Panc1 (cell line): ENCODE results near the gene EVI2A. TPM values are rescaled to one million over a fixed set of nuclear protein-coding genes. Genes with fewer than 3 reads are reported as not detected.

ENCODE experiments used
- ATAC-seq: fragments of 200-7000 bp; cut with Tn5 transposase; 2 replicates; pipeline ENCODE4 v1.9.1; 2020; ENCODE audit warnings: mild to moderate bottlenecking, moderate library complexity
- BruUV-seq: library from RNA; stranded (reverse); fragments of 400-500 nt; replicated peaks from 2 replicates; lab custom pipeline; 2021; lab: Mats Ljungman, UMichigan
- CTCF ChIA-PET: fragments of 300-600 bp; sonication (Branson Sonifier 250); formaldehyde crosslinking; loops from one replicate; lab custom pipeline; 2022; ENCODE audit warnings: antibody characterized with exemption; lab: Charles Lee
- POLR2A ChIA-PET: fragments of 300-600 bp; sonication (Branson Sonifier 250); formaldehyde crosslinking; loops from one replicate; lab custom pipeline; 2022; ENCODE audit warnings: antibody characterized with exemption; lab: Charles Lee
- DNase-seq: peaks from one replicate; pipeline ENCODE4 v3.0.0-alpha.2; 2010; ENCODE audit warnings: low read depth, low spot score
- H3K27ac ChIP-seq: 2 replicates; pipeline ENCODE4 v1.5.1; 2011; ENCODE audit warnings: mild to moderate bottlenecking, low read length, inconsistent platforms
- H3K27me3 ChIP-seq: fragments of 200-500 bp; sonication (Bioruptor generic); 2 replicates; pipeline ENCODE4 v1.6.0; 2014; ENCODE audit warnings: low read length, inconsistent platforms; ENCODE audit not compliant: control insufficient read depth, insufficient read depth
- H3K36me3 ChIP-seq: fragments of 200-500 bp; sonication (Bioruptor generic); 2 replicates; pipeline ENCODE4 v1.5.1; 2014; ENCODE audit warnings: inconsistent platforms, mild to moderate bottlenecking, low read length, moderate library complexity; ENCODE audit not compliant: control insufficient read depth, insufficient read depth
- H3K4me1 ChIP-seq: 2 replicates; pipeline ENCODE4 v1.5.1; 2011; ENCODE audit warnings: inconsistent platforms, mild to moderate bottlenecking, low read length, moderate library complexity; ENCODE audit not compliant: control insufficient read depth, insufficient read depth
- H3K4me3 ChIP-seq, 2 experiments: 2 replicates each; pipeline ENCODE4 v1.5.1; 2011 to 2012; ENCODE audit warnings: low read depth in 2 of 2, low read length in 2 of 2, mild to moderate bottlenecking in 2 of 2, inconsistent platforms in 1 of 2, moderate library complexity in 1 of 2
- H3K9me3 ChIP-seq: fragments of 200-500 bp; sonication (Bioruptor generic); 2 replicates; pipeline ENCODE4 v1.5.1; 2014; ENCODE audit warnings: low read depth, mild to moderate bottlenecking, inconsistent platforms, low read length, moderate library complexity; ENCODE audit not compliant: control insufficient read depth, insufficient read depth
- POLR2AphosphoS5 ChIP-seq: IDR thresholded peaks from 2 replicates; pipeline ENCODE4 v1.6.1; 2012; ENCODE audit warnings: mild to moderate bottlenecking, low read depth, low read length, moderate library complexity
- SIN3A ChIP-seq: IDR thresholded peaks from 2 replicates; pipeline ENCODE4 v1.6.1; 2012; ENCODE audit warnings: low read depth, mild to moderate bottlenecking, low read length, moderate library complexity, borderline replicate concordance; ENCODE audit not compliant: insufficient read depth
- TCF7L2 ChIP-seq: IDR thresholded peaks from 2 replicates; pipeline ENCODE4 v1.6.1; 2011; ENCODE audit warnings: mild to moderate bottlenecking, low read depth, low read length, inconsistent platforms
- in situ Hi-C: cut with HindIII; loops from 2 replicates; pipeline ENCODE4 v1.10.0; 2016; ENCODE audit warnings: low sequenced_read_pairs, low pct_unique_long_range_greater_than_20kb
- intact Hi-C: fragments of 100-400 bp; cut with micrococcal nuclease; formaldehyde crosslinking; loops from one replicate; pipeline ENCODE4 v1.10.0; 2022; ENCODE audit not compliant: unreplicated experiment
- total RNA-seq: library from RNA; stranded (reverse); gene quantifications from one replicate; pipeline ENCODE4 v1.2.1, GENCODE V29; 2021; ENCODE audit not compliant: unreplicated experiment
- TF ChIP-seq, protein P1 (sequence below): fragments of 450-650 bp; IDR thresholded peaks from 2 replicates; pipeline ENCODE4 v1.5.1; 2017; ENCODE audit warnings: mild to moderate bottlenecking
- TF ChIP-seq, protein P2 (sequence below), 2 experiments: IDR thresholded peaks; 2 replicates each; pipeline ENCODE4 v1.6.1; 2011 to 2012; ENCODE audit warnings: low read depth in 2 of 2, control low read depth in 1 of 2, low read length in 1 of 2, mild to moderate bottlenecking in 1 of 2, moderate library complexity in 1 of 2; ENCODE audit not compliant: insufficient read depth in 1 of 2

EVI2A gene
- total RNA-seq, 1 experiment from 2014 or later, result not detected

DNA sequence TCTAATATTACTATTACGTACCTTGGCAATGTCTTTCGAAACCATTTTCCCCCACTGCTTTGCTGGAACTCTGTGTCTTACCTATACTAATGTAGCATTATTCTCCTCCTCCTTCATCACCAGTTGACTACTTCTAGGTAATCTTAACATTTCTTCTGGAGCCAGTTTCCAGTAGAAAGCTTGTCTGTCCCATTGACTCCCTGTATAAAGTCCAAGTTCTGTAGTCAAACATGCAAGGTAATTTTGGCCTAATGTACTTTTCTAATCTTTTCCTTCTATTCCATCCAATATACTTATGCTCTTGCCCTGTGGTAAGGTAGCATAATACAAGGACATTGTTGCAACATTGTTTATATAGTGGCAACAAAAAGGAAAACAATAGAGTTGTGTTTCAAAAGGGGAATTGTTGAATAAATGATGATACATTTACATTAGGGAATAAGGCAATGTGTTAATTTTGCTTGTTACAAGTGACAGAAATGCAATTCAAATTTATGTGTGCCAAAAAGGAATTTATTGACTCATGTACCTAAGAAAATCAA lies 52.3 kb downstream of the EVI2A start:
- intact Hi-C loops (no loop called here), in situ Hi-C loops (no loop called here)
- H3K9me3 ChIP-seq, result no peaks in the 10 kb centered on the region
- ChIA-PET CTCF (interaction anchor here (0.6 kb wide), 1 partner anchor 8 kb away, joined by 4 read pairs; no protein-coding TSS in a partner anchor), POLR2A (interaction anchor here (0.6 kb wide), 1 partner anchor 44 kb away, joined by 3 read pairs; the partner anchor contains the start of gene EVI2B)
- no TSS peak for BruUV-seq
- peaks cover 9% of the 10 kb centered on the region for H3K36me3 ChIP-seq
- H3K4me1 ChIP-seq, result peaks cover 9% of the 10 kb centered on the region; the same call in 1 of the 2 replicates
- TF ChIP-seq POLR2AphosphoS5 (no peak), TCF7L2 (no peak), SIN3A (no peak)
- TF ChIP-seq, protein P1, sequence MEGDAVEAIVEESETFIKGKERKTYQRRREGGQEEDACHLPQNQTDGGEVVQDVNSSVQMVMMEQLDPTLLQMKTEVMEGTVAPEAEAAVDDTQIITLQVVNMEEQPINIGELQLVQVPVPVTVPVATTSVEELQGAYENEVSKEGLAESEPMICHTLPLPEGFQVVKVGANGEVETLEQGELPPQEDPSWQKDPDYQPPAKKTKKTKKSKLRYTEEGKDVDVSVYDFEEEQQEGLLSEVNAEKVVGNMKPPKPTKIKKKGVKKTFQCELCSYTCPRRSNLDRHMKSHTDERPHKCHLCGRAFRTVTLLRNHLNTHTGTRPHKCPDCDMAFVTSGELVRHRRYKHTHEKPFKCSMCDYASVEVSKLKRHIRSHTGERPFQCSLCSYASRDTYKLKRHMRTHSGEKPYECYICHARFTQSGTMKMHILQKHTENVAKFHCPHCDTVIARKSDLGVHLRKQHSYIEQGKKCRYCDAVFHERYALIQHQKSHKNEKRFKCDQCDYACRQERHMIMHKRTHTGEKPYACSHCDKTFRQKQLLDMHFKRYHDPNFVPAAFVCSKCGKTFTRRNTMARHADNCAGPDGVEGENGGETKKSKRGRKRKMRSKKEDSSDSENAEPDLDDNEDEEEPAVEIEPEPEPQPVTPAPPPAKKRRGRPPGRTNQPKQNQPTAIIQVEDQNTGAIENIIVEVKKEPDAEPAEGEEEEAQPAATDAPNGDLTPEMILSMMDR, result no peak
- TF ChIP-seq, protein P2, sequence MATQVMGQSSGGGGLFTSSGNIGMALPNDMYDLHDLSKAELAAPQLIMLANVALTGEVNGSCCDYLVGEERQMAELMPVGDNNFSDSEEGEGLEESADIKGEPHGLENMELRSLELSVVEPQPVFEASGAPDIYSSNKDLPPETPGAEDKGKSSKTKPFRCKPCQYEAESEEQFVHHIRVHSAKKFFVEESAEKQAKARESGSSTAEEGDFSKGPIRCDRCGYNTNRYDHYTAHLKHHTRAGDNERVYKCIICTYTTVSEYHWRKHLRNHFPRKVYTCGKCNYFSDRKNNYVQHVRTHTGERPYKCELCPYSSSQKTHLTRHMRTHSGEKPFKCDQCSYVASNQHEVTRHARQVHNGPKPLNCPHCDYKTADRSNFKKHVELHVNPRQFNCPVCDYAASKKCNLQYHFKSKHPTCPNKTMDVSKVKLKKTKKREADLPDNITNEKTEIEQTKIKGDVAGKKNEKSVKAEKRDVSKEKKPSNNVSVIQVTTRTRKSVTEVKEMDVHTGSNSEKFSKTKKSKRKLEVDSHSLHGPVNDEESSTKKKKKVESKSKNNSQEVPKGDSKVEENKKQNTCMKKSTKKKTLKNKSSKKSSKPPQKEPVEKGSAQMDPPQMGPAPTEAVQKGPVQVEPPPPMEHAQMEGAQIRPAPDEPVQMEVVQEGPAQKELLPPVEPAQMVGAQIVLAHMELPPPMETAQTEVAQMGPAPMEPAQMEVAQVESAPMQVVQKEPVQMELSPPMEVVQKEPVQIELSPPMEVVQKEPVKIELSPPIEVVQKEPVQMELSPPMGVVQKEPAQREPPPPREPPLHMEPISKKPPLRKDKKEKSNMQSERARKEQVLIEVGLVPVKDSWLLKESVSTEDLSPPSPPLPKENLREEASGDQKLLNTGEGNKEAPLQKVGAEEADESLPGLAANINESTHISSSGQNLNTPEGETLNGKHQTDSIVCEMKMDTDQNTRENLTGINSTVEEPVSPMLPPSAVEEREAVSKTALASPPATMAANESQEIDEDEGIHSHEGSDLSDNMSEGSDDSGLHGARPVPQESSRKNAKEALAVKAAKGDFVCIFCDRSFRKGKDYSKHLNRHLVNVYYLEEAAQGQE (IDR thresholded peaks at IDR 0.05; ENCODE audit: insufficient read depth in 1 of 2, low read depth in 2 of 2, low read length in 1 of 2), result no peak
- no peak overlapping the region for H3K4me3 ChIP-seq
- H3K27me3 ChIP-seq, result no peaks in the 10 kb centered on the region
- ATAC-seq (no peak), DNase-seq (no peak)
- peak overlapping the region; percentile 24; the same call in 1 of the 2 replicates for H3K27ac ChIP-seq

Other genes starting within 250 kb of the EVI2A start
- 82.5 TPM for gene NF1, start 226.6 kb downstream of the EVI2A start, total RNA-seq
- not detected for gene OMG, start 24.4 kb downstream of the EVI2A start, total RNA-seq
- 0.08 TPM for gene EVI2B, start 7.6 kb downstream of the EVI2A start, total RNA-seq
- 10.8 TPM for gene RAB11FIP4, start 70.1 kb upstream of the EVI2A start, total RNA-seq